ENCODE results near the gene PHETA1. TPM values are rescaled to one million over a fixed set of nuclear protein-coding genes. Genes with fewer than 3 reads are reported as not detected.
"Not testable (repeated sequence)": the region's sequence is repeated elsewhere in the genome, so short reads cannot be mapped to it uniquely, and the experiment has no call there.

Gene PHETA1
- total RNA-seq, 1 experiment from 2014 or later: 4.2 TPM

DNA sequence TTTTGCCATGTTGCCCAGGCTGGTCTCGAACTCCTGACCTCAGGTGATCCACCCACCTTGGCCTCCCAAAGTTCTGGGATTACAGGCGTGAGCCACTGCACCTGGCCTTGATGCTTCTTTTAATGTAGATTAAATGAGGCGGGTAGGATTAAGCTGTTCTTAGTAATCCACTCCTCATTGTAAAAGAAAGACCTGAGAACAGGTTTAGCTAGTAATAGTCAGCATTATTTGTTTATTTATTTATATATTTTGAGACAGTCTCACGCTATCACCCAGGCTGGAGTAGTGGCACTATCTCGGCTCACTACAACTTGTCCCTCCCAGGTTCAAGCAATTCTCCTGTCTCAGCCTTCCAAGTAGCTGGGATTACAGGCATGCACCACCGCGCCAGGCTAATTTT, 27.4 kb upstream of the PHETA1 start:
- not testable (repeated sequence) for H3K4me1 ChIP-seq; H3K9me3 ChIP-seq (replicated peaks); H3K27ac ChIP-seq; H3K4me3 ChIP-seq; H3K36me3 ChIP-seq; DNase-seq; H3K27me3 ChIP-seq

DNA sequence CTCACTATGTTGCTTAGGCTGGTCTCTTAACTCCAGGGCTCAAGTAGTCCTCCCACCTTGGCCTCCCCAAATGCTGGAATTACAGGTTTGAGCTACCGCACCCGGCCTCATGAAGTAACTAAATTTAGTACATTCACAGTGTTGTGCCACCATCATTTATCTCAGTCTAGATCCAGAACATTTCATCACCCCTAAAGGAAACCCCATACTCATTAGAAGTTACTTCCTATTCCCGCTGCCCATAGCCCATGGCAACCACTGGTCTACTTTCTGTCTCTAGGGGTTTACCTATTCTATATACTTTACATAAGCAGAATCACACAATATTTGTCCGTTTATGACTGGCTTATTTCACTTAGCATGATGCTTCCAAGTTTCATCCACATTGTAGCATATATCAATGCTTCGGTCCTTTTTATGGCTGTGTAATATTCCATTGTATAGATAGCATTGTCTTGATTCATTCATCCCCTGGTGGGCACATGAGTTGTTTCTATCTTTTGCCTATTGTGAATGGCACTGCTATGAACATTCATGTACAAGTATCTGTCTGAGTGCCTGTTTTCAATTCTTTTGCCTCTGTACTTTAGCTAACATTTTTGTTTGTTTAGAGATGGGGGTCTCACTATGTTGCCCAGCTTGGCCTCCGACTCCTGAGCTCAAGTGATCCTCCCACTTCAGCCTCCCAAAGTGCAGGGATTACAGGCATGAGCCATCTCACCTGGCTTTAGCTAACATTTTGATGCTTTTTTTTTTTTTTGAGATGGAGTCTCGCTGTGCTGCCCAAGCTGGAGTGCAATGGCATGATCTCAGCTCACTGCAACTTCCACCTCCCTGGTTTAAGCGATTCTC, 26.7 kb upstream of the PHETA1 start:
- Histone ChIP-seq H3K4me3 (no peak overlapping the region), H3K4me1 (peaks cover 7% of the 10 kb centered on the region; the same call in 1 of the 2 replicates), H3K27me3 (no peaks in the 10 kb centered on the region), H3K9me3 (replicated peaks) (no peaks in the 10 kb centered on the region), H3K36me3 (no peaks in the 10 kb centered on the region), H3K27ac (no peak overlapping the region)
- DNase-seq: no peak

DNA sequence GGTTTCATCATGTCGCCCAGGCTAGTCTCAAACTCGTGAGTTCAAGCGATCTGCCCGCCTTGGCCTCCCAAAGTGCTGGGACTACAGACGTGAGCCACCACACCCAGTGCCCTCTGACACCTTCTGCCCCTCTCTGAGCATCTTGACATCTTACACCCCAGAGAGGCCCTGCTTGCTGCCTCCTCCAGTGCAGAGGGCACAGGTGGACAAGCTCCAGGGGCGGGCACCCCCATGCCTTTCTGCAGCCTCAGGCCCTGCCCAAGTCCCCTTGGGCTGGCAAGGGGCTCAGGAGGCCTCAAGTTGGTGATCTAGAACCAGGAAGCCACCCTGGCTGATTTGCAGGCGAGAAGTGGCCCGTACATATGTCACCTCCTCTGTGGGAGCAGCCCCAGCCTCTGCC, 25.6 kb upstream of the PHETA1 start:
- DNase-seq: no peak

DNA sequence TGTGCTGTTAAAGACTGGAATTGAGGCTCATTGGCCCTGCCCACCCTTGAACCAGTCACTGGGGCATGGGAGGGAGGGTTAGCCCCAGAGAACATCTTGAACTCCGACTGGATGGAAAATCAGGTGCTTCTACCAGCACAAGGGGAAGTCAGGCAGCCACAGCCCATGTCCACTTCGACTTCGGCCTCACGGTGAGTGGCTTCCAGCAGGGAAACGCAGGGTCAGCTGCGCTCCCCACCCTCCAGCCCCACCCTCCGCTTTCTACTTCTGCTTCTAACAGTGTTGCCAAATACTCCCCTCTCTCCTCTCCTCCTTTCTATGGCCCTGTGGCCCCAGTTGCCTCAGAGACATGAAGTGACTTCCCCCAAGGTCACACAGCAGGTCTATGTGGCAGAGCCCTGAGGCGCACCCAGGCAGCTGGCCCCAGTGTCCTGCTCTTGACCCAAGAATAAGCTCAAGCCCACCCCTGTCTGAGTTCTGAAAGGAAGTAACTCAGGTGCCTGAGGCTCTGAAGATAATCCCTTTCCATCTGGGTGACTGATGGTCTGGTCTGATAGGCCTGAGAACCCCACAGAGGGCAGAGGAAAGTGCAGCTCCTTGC, 24.9 kb upstream of the PHETA1 start:
- no peaks in the 10 kb centered on the region for H3K4me1 ChIP-seq
- no peak overlapping the region for H3K27ac ChIP-seq
- H3K36me3 ChIP-seq: no peaks in the 10 kb centered on the region
- H3K9me3 ChIP-seq (replicated peaks): no peaks in the 10 kb centered on the region
- no peak for DNase-seq
- no peak overlapping the region for H3K4me3 ChIP-seq
- no peaks in the 10 kb centered on the region for H3K27me3 ChIP-seq

More for the DNA sequence above, 25.6 kb upstream of the PHETA1 start:
- Histone ChIP-seq H3K27ac (no peak overlapping the region), H3K36me3 (no peaks in the 10 kb centered on the region), H3K4me3 (no peak overlapping the region), H3K4me1 (peaks cover 2% of the 10 kb centered on the region; the same call in 1 of the 2 replicates), H3K27me3 (no peaks in the 10 kb centered on the region), H3K9me3 (replicated peaks) (no peaks in the 10 kb centered on the region)

DNA sequence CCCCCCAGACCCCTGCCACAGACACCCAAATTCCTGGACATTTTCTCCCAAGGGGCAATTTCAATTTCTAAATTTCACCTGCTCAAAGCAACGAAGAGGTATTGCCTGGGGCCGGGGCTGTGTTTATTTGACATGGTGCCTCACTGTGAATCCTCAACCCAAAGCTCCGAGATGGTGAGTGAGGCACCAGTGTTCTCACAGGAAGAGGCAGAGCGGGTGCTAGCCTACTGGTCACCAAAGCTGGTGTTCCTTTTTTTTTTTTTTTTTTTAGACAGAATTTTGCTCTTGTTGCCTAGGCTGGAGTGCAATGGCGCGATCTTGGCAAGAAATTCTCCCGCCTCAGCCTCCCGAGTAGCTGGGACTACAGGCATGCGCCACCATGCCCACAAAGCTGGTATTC, 22.0 kb upstream of the PHETA1 start:
- no peaks in the 10 kb centered on the region for H3K27me3 ChIP-seq
- no peak overlapping the region for H3K4me3 ChIP-seq
- no peaks in the 10 kb centered on the region for H3K36me3 ChIP-seq
- no peaks in the 10 kb centered on the region for H3K4me1 ChIP-seq
- no peak for DNase-seq
- H3K27ac ChIP-seq: no peak overlapping the region
- no peaks in the 10 kb centered on the region for H3K9me3 ChIP-seq (replicated peaks)

DNA sequence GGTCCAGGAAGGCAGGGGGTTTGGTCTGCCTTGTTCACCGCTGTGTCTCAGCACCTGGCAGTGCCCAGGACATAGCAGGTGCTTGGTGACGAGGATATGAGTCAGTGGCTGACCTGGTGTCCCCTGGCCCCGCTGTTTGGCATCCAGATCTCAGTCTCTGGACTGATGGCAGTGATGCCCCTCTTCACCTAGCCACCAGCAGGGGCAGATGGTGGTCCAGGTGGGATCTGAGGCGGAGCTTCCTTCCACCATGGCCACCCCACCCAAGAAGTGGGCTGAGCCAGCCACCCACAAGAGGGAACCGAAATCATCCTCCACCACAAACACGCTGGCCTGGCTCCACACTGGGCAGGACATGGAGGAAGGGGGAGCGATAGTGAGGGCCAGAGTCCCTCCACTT, 20.7 kb upstream of the PHETA1 start:
- H3K4me3 ChIP-seq: no peak overlapping the region
- no peaks in the 10 kb centered on the region for H3K27me3 ChIP-seq
- no peak overlapping the region for H3K27ac ChIP-seq

DNA sequence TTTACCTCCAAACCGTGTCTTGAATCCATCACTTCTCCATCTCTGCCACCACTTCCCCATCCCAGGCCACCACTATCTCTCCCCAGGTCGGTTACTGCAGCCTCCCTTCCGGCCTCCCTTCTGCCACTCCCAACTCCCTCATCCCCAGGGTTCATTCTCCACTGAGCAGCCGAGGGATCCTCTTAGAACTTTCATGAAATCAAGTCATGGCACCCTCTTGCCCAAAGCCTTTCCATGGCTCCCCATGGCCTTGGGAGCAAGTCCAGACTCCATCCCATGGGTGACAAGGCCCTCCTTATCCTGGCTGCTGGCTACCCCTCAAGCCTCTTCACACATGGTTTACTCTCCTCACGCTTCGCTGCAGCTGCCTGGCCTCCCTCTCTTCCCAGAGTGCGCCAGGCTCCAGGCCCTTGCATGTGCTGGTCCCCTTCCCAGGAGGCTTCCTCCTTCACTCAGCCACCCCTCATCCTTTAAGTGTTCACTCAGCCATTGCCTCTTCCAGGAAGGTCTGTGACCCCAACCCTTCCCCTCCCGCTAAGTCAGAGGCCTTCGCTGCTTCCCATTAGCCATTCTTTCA, 18.9 kb upstream of the PHETA1 start:
- Histone ChIP-seq H3K9me3 (replicated peaks) (no peaks in the 10 kb centered on the region), H3K36me3 (no peaks in the 10 kb centered on the region), H3K4me1 (no peaks in the 10 kb centered on the region), H3K27ac (no peak overlapping the region), H3K4me3 (no peak overlapping the region), H3K27me3 (no peaks in the 10 kb centered on the region)
- no peak for DNase-seq

More for the DNA sequence above, 20.7 kb upstream of the PHETA1 start:
- no peaks in the 10 kb centered on the region for H3K4me1 ChIP-seq
- no peaks in the 10 kb centered on the region for H3K9me3 ChIP-seq (replicated peaks)
- H3K36me3 ChIP-seq: no peaks in the 10 kb centered on the region
- no peak for DNase-seq

DNA sequence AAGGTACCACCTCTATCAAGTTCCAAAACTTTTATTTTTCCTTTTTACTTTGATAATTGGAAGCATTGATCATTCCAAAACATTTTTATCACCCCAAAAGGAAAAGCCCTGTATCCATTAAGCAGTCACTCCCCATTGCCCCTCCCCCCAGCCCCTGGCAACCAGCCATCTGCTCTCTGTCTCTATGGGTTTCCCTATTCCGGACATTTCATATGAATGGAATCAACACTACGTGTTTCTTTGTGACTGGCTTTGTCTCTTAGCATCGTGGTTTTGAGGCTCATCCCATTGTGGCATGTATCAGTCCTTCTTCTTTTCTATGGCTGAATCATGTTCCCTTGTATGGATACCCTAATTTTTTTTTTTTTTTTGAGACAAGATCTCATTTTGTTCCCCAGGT, 18.0 kb upstream of the PHETA1 start:
- no peak for DNase-seq
- no peaks in the 10 kb centered on the region for H3K27me3 ChIP-seq
- no peaks in the 10 kb centered on the region for H3K9me3 ChIP-seq (replicated peaks)
- H3K4me1 ChIP-seq: no peaks in the 10 kb centered on the region
- H3K36me3 ChIP-seq: no peaks in the 10 kb centered on the region
- H3K4me3 ChIP-seq: no peak overlapping the region
- H3K27ac ChIP-seq: no peak overlapping the region

DNA sequence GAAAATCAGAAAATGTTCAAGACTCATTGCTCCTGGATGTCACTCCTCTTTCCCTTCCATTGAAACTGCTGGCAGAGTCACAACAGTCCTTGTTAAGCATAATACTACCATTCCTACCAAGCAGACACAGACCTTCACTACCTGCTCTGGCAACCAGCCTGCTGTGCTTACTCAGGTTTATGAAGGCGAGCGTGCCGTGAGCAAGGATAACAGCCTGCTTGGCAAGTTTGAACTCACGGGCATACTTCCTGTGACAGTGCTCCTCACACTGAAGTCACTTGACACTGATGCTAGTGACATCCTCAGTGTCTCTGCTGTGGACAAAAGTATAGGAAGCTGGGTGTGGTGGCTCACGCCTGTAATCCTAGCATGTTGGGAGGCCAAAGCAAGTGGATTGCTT, 15.7 kb upstream of the PHETA1 start:
- Histone ChIP-seq H3K4me1 (no peaks in the 10 kb centered on the region), H3K36me3 (no peaks in the 10 kb centered on the region), H3K27me3 (no peaks in the 10 kb centered on the region), H3K27ac (no peak overlapping the region), H3K4me3 (no peak overlapping the region), H3K9me3 (replicated peaks) (no peaks in the 10 kb centered on the region)
- DNase-seq: no peak

DNA sequence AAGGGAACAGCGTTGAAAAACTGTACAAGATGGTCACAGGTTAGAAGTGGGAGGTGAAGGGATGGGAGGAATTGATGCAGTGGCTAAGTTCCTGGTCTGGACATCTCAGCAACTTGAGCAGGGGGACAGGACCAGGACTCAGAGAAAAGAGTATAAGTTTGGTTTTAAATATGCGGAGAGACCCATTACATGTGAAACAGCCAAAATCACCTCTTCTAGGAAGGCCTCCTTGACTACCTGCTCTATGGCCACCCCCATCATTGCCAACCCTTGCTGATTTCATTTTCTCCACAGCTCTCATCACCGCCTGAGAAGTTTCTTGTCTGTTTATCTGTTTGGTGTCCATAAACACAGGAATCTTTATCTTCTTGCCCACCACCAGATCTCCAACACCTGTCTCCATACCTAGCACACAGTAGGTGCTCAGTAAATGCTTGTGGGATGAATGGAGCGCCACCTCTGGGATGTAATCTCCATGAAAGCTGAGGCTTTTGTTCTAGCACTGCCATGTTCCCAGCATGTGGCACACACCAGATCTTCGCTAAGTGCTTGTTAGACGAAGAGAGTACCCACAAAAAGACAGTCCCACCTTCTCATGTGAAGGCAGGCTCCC, 11.2 kb upstream of the PHETA1 start:
- Histone ChIP-seq H3K27me3 (no peaks in the 10 kb centered on the region), H3K4me1 (no peaks in the 10 kb centered on the region), H3K4me3 (no peak overlapping the region), H3K27ac (no peak overlapping the region), H3K9me3 (replicated peaks) (no peaks in the 10 kb centered on the region), H3K36me3 (no peaks in the 10 kb centered on the region)
- DNase-seq: no peak

DNA sequence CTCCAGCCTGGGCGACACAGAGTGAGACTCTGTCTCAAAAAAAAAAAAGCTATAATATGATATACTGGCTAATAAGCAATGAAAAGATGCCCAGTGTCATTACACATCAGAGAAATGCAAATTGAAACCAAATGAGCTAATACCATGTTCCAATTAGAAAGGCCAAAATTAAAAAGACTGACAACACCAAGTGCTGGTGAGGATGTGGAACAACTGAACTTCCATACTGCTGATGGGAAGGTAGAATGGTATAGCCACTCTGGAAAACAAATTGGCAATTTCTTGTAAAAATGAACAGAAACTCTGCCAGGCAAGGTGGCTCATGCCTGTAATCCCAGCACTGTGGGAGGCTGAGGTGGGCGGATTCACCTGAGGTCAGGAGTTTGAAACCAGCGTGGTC, 8.5 kb upstream of the PHETA1 start:
- no peaks in the 10 kb centered on the region for H3K4me1 ChIP-seq
- H3K4me3 ChIP-seq: no peak overlapping the region
- no peak for DNase-seq
- no peaks in the 10 kb centered on the region for H3K36me3 ChIP-seq
- H3K9me3 ChIP-seq (replicated peaks): no peaks in the 10 kb centered on the region
- no peak overlapping the region for H3K27ac ChIP-seq
- no peaks in the 10 kb centered on the region for H3K27me3 ChIP-seq

DNA sequence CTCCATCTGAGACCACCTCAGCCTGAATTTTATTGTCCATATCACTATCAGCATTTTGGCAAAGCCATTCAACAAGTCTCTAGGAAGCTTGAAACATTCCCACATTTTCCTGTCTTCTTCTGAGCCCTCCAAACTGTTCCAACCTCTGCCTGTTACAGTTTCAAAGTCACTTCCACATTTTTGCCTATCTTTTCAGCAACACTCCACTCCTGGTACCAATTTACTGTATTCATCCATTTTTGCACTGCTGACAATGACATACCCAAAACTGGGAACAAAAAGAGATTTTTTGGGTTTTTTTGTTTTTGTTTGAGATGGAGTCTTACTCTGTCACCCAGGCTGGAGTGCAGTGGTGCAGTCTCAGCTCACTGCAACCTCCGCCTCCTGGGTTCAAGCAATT, 4.3 kb upstream of the PHETA1 start:
- H3K27ac ChIP-seq; H3K9me3 ChIP-seq (replicated peaks); DNase-seq; H3K27me3 ChIP-seq; H3K36me3 ChIP-seq; H3K4me3 ChIP-seq; H3K4me1 ChIP-seq: not testable (repeated sequence)

DNA sequence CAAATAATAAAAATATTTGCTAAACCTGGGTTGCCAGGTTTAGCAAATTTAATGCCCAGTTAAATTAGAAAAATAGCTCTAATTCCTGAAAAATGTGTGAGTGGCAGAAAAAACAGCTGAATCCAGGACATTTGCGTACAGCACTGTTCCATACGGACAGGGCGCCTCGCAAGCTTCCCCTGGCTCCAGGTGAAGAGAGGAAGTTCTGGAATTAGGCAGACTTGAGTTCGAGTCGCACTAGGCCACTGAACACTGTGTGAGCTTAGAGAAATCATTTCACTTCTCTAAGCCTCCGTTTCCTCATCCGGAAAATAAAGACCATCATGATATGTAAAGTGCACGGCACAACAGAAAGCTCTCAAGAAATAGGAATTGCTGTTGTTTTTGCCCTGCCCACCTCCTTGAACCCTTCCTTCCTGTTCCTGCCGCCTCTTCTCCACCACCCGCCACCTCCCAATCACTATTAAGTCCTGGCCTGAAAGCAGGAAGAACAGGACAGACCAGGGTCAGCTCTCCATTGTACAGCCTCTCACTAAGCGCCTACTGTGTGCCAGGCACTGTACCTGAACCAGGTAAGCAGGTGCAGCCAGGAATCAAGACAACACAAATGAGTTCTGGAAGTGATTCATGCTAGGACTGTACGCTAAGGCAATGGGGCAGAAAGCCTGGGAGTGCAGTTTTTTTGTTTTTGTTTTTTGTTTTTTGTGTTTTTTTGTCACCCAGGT, 763 bp upstream of the PHETA1 start:
- H3K4me1 ChIP-seq: peaks cover 6% of the 10 kb centered on the region; the same call in 1 of the 2 replicates
- no peak overlapping the region for H3K27ac ChIP-seq
- H3K9me3 ChIP-seq (replicated peaks): no peaks in the 10 kb centered on the region
- no peak for DNase-seq
- no peaks in the 10 kb centered on the region for H3K36me3 ChIP-seq
- H3K27me3 ChIP-seq: no peaks in the 10 kb centered on the region
- peak overlapping the region; percentile 86 for H3K4me3 ChIP-seq

DNA sequence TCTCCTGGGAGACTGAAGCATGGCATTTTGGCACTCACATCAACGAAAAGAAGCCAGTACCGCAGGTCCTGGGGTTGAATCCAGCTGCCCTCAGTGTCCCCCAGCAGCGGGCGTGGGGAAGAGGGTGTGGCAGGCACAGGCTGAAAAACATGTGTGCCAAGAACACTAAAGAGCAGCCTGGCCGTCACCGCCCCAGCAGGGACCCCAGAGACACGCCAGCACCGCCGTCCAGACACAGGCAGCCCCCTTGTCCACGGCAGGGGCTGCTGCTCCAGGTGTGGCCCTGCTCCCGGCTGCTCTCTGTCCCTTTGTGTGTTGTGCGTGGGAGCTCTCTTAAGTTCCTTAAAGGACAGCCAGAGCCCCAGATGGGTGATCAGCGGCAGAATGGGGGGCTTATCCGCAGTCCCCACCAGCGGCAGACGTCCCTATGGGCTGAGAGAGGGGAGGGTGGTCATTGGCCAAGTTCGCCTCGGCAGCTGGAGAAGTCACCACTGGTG, 556 bp downstream of the PHETA1 start:
- DNase-seq: peak in 1 of 2 experiments; percentile 22
- H3K4me3 ChIP-seq: peak overlapping the region; percentile 86
- H3K27me3 ChIP-seq: no peaks in the 10 kb centered on the region
- H3K36me3 ChIP-seq: no peaks in the 10 kb centered on the region
- no peak overlapping the region for H3K27ac ChIP-seq
- peaks cover 6% of the 10 kb centered on the region; the same call in 1 of the 2 replicates for H3K4me1 ChIP-seq
- H3K9me3 ChIP-seq (replicated peaks): no peaks in the 10 kb centered on the region
